Keratinocyte (primary cell): ENCODE results near the gene ATF7IP. TPM values are rescaled to one million over a fixed set of nuclear protein-coding genes. Genes with fewer than 3 reads are reported as not detected.

Experiments used
- DNase-seq: peaks from one replicate; pipeline ENCODE4 v3.0.0-alpha.2; 2011; ENCODE audit warnings: low read depth, missing footprints, low spot score
- FAIRE-seq: peaks from 2 replicates; lab custom pipeline; 2011; peaks lifted over from hg19 to GRCh38; lab: Jason Lieb, UNC
- H2AFZ ChIP-seq: 2 replicates; pipeline ENCODE4 v1.6.0; 2012; ENCODE audit warnings: low read length, control low read depth, inconsistent platforms; ENCODE audit not compliant: control insufficient read depth
- H3K27ac ChIP-seq: 2 replicates; pipeline ENCODE4 v1.5.1; 2011; ENCODE audit warnings: low read length; ENCODE audit not compliant: control insufficient read depth, insufficient read depth
- H3K27me3 ChIP-seq: 3 replicates; pipeline ENCODE4 v1.6.0; 2011; ENCODE audit warnings: low read length; ENCODE audit not compliant: control insufficient read depth, insufficient read depth; ENCODE audit errors: extremely low read depth
- H3K36me3 ChIP-seq, 2 experiments: 2 replicates in 1 of 2; 3 replicates in 1 of 2; pipeline ENCODE4 v1.5.1; 2011; ENCODE audit warnings: low read length in 2 of 2, mild to moderate bottlenecking in 1 of 2; ENCODE audit not compliant: control insufficient read depth in 2 of 2, insufficient read depth in 2 of 2; ENCODE audit errors: extremely low read depth in 1 of 2
- H3K4me1 ChIP-seq: 3 replicates; pipeline ENCODE4 v1.5.1; 2011; ENCODE audit warnings: low read length; ENCODE audit not compliant: control insufficient read depth, insufficient read depth; ENCODE audit errors: extremely low read depth
- H3K4me2 ChIP-seq: 3 replicates; pipeline ENCODE4 v1.6.0; 2011; ENCODE audit warnings: low read depth, low read length; ENCODE audit not compliant: control insufficient read depth, insufficient read depth; ENCODE audit errors: extremely low read depth
- H3K4me3 ChIP-seq, 3 experiments: fragments of 200-600 bp in 1 of 3; sonication (generic) in 1 of 3; 2 replicates in 2 of 3; 3 replicates in 1 of 3; pipeline ENCODE4 v1.5.1; 2011 to 2016; ENCODE audit warnings: low read length in 3 of 3, mild to moderate bottlenecking in 3 of 3, control low read depth in 2 of 3, inconsistent platforms in 1 of 3, low read depth in 1 of 3, mixed read lengths in 1 of 3, mixed run types in 1 of 3, moderate library complexity in 1 of 3; ENCODE audit not compliant: control insufficient read depth in 2 of 3, insufficient read depth in 2 of 3; ENCODE audit errors: extremely low read depth in 1 of 3
- H3K79me2 ChIP-seq: 2 replicates; pipeline ENCODE4 v1.6.0; 2012; ENCODE audit warnings: low read length; ENCODE audit not compliant: control insufficient read depth, insufficient read depth
- H3K9ac ChIP-seq: 3 replicates; pipeline ENCODE4 v1.6.0; 2011; ENCODE audit warnings: low read length; ENCODE audit not compliant: control insufficient read depth, insufficient read depth; ENCODE audit errors: extremely low read depth
- H3K9me1 ChIP-seq: 3 replicates; pipeline ENCODE4 v1.6.0; 2011; ENCODE audit warnings: low read length; ENCODE audit not compliant: control insufficient read depth, insufficient read depth; ENCODE audit errors: extremely low read depth
- H3K9me3 ChIP-seq: 2 replicates; pipeline ENCODE4 v1.5.1; 2012; ENCODE audit warnings: low read depth, low read length; ENCODE audit not compliant: control insufficient read depth
- H4K20me1 ChIP-seq: 3 replicates; pipeline ENCODE4 v1.6.0; 2011; ENCODE audit warnings: low read length; ENCODE audit not compliant: control insufficient read depth, insufficient read depth; ENCODE audit errors: extremely low read depth
- CTCF ChIP-seq, 3 experiments: IDR thresholded peaks in 1 of 3; conservative IDR thresholded peaks in 1 of 3; optimal IDR thresholded peaks in 1 of 3; 2 replicates in 2 of 3; 3 replicates in 1 of 3; pipeline versions ENCODE3 to v1.5.1; 2011; ENCODE audit warnings: low read length in 3 of 3, mild to moderate bottlenecking in 3 of 3, moderate library complexity in 2 of 3, control low read depth in 1 of 3, inconsistent platforms in 1 of 3; ENCODE audit not compliant: insufficient read depth in 2 of 3; ENCODE audit errors: extremely low read depth in 1 of 3
- EZH2 ChIP-seq: IDR thresholded peaks from one replicate; pipeline ENCODE4 v1.6.1; 2012; ENCODE audit warnings: inconsistent platforms, mild to moderate bottlenecking, low read length, moderate library complexity
- dilution Hi-C: fragments of 300-500 bp; cut with MboI; formaldehyde crosslinking; loops from one replicate; pipeline ENCODE4 v1.7.0; 2020; ENCODE audit warnings: low sequenced_read_pairs; ENCODE audit not compliant: extremely low pct_ligation_motif_present
- polyA plus RNA-seq, 5 experiments: library from polyadenylated mRNA; depleted of rRNA in 3 of 5; stranded (reverse) in 3 of 5; stranded (forward) in 1 of 5; unstranded in 1 of 5; fragments of >200 nt; gene quantifications; 1 replicate in 1 of 5; 2 replicates in 3 of 5; 3 replicates in 1 of 5; pipeline versions ENCODE4 v1.2.1 to v1.2.3, GENCODE V29; 2011 to 2012; ENCODE audit warnings: missing spikeins in 2 of 5, low read depth in 1 of 5, low replicate concordance in 1 of 5

The ATF7IP gene
- polyA plus RNA-seq, 1 donor (not counting 4 experiments of a cell fraction or from before 2014, with no cell fraction given): 16.3 TPM

GRCh38 chr12:14369311-14369710 lies 3.8 kb downstream of the ATF7IP start:
- H2AFZ ChIP-seq: no peak overlapping the region
- DNase-seq (no peak), FAIRE-seq (no peak)
- H3K9ac ChIP-seq: no peak overlapping the region
- no peak overlapping the region for H3K4me2 ChIP-seq
- no peaks in the 10 kb centered on the region for H3K9me3 ChIP-seq
- peaks cover 25% of the 10 kb centered on the region for H3K4me1 ChIP-seq
- no peak overlapping the region for H3K4me3 ChIP-seq
- no peak overlapping the region for H3K27ac ChIP-seq
- H4K20me1 ChIP-seq: no peaks in the 10 kb centered on the region
- H3K27me3 ChIP-seq: no peaks in the 10 kb centered on the region
- no peaks in the 10 kb centered on the region for H3K9me1 ChIP-seq
- dilution Hi-C loops: no loop called here
- H3K36me3 ChIP-seq: no peaks in the 10 kb centered on the region
- no peak for TF ChIP-seq EZH2
- no peak for TF ChIP-seq CTCF (optimal IDR thresholded peaks at IDR 0.05 in 1 of 3, IDR thresholded peaks at IDR 0.05 in 1 of 3, conservative IDR thresholded peaks at IDR 0.05 in 1 of 3; ENCODE audit: extremely low read depth in 1 of 3, insufficient read depth in 2 of 3, low read length in 3 of 3)
- H3K79me2 ChIP-seq: peaks cover 72% of the 10 kb centered on the region

GRCh38 chr12:14373217-14373616 lies 7.7 kb downstream of the ATF7IP start:
- DNase-seq (peak; percentile 41), FAIRE-seq (peak; percentile 93)
- Histone ChIP-seq H3K9ac (peak overlapping the region; percentile 5), H3K4me3 (peak overlapping the region in 1 of 3 experiments; percentile 18), H4K20me1 (no peaks in the 10 kb centered on the region), H3K4me1 (peaks cover 23% of the 10 kb centered on the region), H3K4me2 (peak overlapping the region; percentile 46), H3K27ac (peak overlapping the region; percentile 81), H3K9me1 (no peaks in the 10 kb centered on the region), H3K79me2 (peaks cover 88% of the 10 kb centered on the region), H3K9me3 (no peaks in the 10 kb centered on the region), H3K36me3 (no peaks in the 10 kb centered on the region), H3K27me3 (no peaks in the 10 kb centered on the region), H2AFZ (no peak overlapping the region)
- no peak for TF ChIP-seq EZH2
- no peak for TF ChIP-seq CTCF (optimal IDR thresholded peaks at IDR 0.05 in 1 of 3, IDR thresholded peaks at IDR 0.05 in 1 of 3, conservative IDR thresholded peaks at IDR 0.05 in 1 of 3; ENCODE audit: extremely low read depth in 1 of 3, insufficient read depth in 2 of 3, low read length in 3 of 3)
- dilution Hi-C loops: no loop called here
